HG03439 (cell line): ENCODE results near the gene PARD6G.
"Not testable (repeated sequence)": the region's sequence is repeated elsewhere in the genome, so short reads cannot be mapped to it uniquely, and the experiment has no call there.

Experiments
- ATAC-seq: cut with Tn5 transposase; IDR thresholded peaks from one replicate; pipeline ENCODE4 v1.9.1; 2021; ENCODE audit warnings: mild to moderate bottlenecking, moderate library complexity; ENCODE audit not compliant: unreplicated experiment

Gene PARD6G

GRCh38 chr18:80241919-80242777, 5.2 kb downstream of the PARD6G start:
- no peak for ATAC-seq

- no peak for ATAC-seq
Measured at GRCh38 chr18:80239830-80240229, 7.5 kb downstream of the PARD6G start.

GRCh38 chr18:80238651-80239260, 8.6 kb downstream of the PARD6G start:
- no peak for ATAC-seq

GRCh38 chr18:80237519-80237918, 9.8 kb downstream of the PARD6G start:
- ATAC-seq: not testable (repeated sequence)

GRCh38 chr18:80234398-80234797, 12.9 kb downstream of the PARD6G start:
- no peak for ATAC-seq

- ATAC-seq: no peak
Measured at GRCh38 chr18:80233899-80234298, 13.4 kb downstream of the PARD6G start.

GRCh38 chr18:80233201-80233835, 14.0 kb downstream of the PARD6G start:
- no peak for ATAC-seq

- no peak for ATAC-seq
Measured at GRCh38 chr18:80232710-80233109, 14.6 kb downstream of the PARD6G start.

GRCh38 chr18:80232030-80232429, 15.3 kb downstream of the PARD6G start:
- ATAC-seq: no peak

- no peak for ATAC-seq
Measured at GRCh38 chr18:80231616-80232015, 15.7 kb downstream of the PARD6G start.

- ATAC-seq: no peak
Measured at GRCh38 chr18:80231151-80231550, 16.2 kb downstream of the PARD6G start.

- no peak for ATAC-seq
Measured at GRCh38 chr18:80229766-80230745, 17.3 kb downstream of the PARD6G start.

- ATAC-seq: no peak
Measured at GRCh38 chr18:80229363-80229762, 18.0 kb downstream of the PARD6G start.

GRCh38 chr18:80228051-80228848, 19.1 kb downstream of the PARD6G start:
- no peak for ATAC-seq

GRCh38 chr18:80227472-80227871, 19.8 kb downstream of the PARD6G start:
- ATAC-seq: no peak

GRCh38 chr18:80225685-80226084, 21.6 kb downstream of the PARD6G start:
- ATAC-seq: no peak

- no peak for ATAC-seq
Measured at GRCh38 chr18:80223581-80224148, 23.6 kb downstream of the PARD6G start.

GRCh38 chr18:80219488-80219887, 27.8 kb downstream of the PARD6G start:
- ATAC-seq: not testable (repeated sequence)
